ENCODE results near the gene CALML6.
"Not testable (repeated sequence)": the region's sequence is repeated elsewhere in the genome, so short reads cannot be mapped to it uniquely, and the experiment has no call there.

GRCh38 chr1:1934848-1935247 lies 19.8 kb downstream of the CALML6 start:
- TF ChIP-seq CTCF (conservative IDR thresholded peaks at IDR 0.05); ZFX (IDR thresholded peaks at IDR 0.05): not testable (repeated sequence)
